GM23248 (cell line): ENCODE data around the gene TLE7. TPM values are rescaled to one million over a fixed set of nuclear protein-coding genes. Genes with fewer than 3 reads are reported as not detected.

Source experiments
- DNase-seq: peaks from one replicate; pipeline ENCODE4 v3.0.0-alpha.2; 2015
- H2AFZ ChIP-seq: fragments of 200-600 bp; sonication (generic); 2 replicates; pipeline ENCODE4 v1.6.1; 2016; ENCODE audit warnings: antibody characterized with exemption
- H3F3A ChIP-seq: fragments of 200-600 bp; sonication (generic); 2 replicates; pipeline ENCODE4 v1.6.1; 2016; ENCODE audit warnings: mild to moderate bottlenecking, antibody characterized with exemption, mixed run types; ENCODE audit not compliant: insufficient read depth
- H3K27ac ChIP-seq: fragments of 200-600 bp; sonication (generic); 2 replicates; pipeline ENCODE4 v1.5.1; 2016; ENCODE audit warnings: mild to moderate bottlenecking
- H3K27me3 ChIP-seq: fragments of 200-600 bp; sonication (generic); replicated peaks from 2 replicates; pipeline ENCODE4 v1.6.1; 2016; ENCODE audit warnings: mild to moderate bottlenecking; ENCODE audit not compliant: insufficient read depth
- H3K36me3 ChIP-seq: fragments of 200-600 bp; sonication (generic); 2 replicates; pipeline ENCODE4 v1.6.1; 2016; ENCODE audit warnings: low read depth, mild to moderate bottlenecking
- H3K4me1 ChIP-seq: fragments of 200-600 bp; sonication (generic); 2 replicates; pipeline ENCODE4 v1.6.1; 2016; ENCODE audit warnings: mild to moderate bottlenecking; ENCODE audit not compliant: insufficient read depth
- H3K4me2 ChIP-seq: fragments of 200-600 bp; sonication (generic); one replicate; pipeline ENCODE4 v1.6.1; 2016; ENCODE audit warnings: mild to moderate bottlenecking; ENCODE audit not compliant: unreplicated experiment
- H3K4me3 ChIP-seq: fragments of 200-600 bp; sonication (generic); 2 replicates; pipeline ENCODE4 v1.5.1; 2016; ENCODE audit warnings: mild to moderate bottlenecking
- H3K79me2 ChIP-seq: fragments of 200-600 bp; sonication (generic); 2 replicates; pipeline ENCODE4 v1.6.1; 2016; ENCODE audit warnings: mild to moderate bottlenecking; ENCODE audit not compliant: insufficient read depth
- H3K9ac ChIP-seq: fragments of 200-600 bp; sonication (generic); 2 replicates; pipeline ENCODE4 v1.6.1; 2016; ENCODE audit warnings: mild to moderate bottlenecking
- H3K9me2 ChIP-seq: fragments of 200-600 bp; sonication (generic); 2 replicates; pipeline ENCODE4 v1.6.1; 2016; ENCODE audit warnings: mixed run types, mild to moderate bottlenecking, moderate library complexity; ENCODE audit not compliant: insufficient read depth
- H3K9me3 ChIP-seq: fragments of 200-600 bp; sonication (generic); one replicate; pipeline ENCODE4 v1.6.1; 2017; ENCODE audit warnings: low read depth
- H4K20me1 ChIP-seq: fragments of 200-600 bp; sonication (generic); 2 replicates; pipeline ENCODE4 v1.6.0; 2016; ENCODE audit not compliant: insufficient read depth
- EZH2 ChIP-seq: fragments of 200-600 bp; sonication (generic); IDR thresholded peaks from 2 replicates; pipeline ENCODE4 v1.6.1; 2018; ENCODE audit warnings: antibody characterized with exemption, mild to moderate bottlenecking; ENCODE audit not compliant: insufficient read depth, poor library complexity, severe bottlenecking
- EZH2phosphoT487 ChIP-seq: fragments of 200-600 bp; sonication (generic); IDR thresholded peaks from 2 replicates; pipeline ENCODE4 v1.6.1; 2018; ENCODE audit warnings: antibody characterized with exemption, moderate library complexity, mild to moderate bottlenecking, low read depth; ENCODE audit not compliant: insufficient read depth
- WGBS, 2 experiments: methylation state at CpG; one replicate each; pipeline ENCODE4 v1.1.6; 2015 to 2017; ENCODE audit warnings: low lambda C conversion rate in 2 of 2, low coverage in 1 of 2; ENCODE audit errors: missing lambda C conversion rate in 2 of 2; 5-methylcytosine and 5-hydroxymethylcytosine counted together
- in situ Hi-C: fragments of 300-500 bp; cut with MboI; formaldehyde crosslinking; loops from 2 replicates; pipeline ENCODE4 v1.15.0; 2020
- polyA plus RNA-seq: library from polyadenylated mRNA; unstranded; fragments of >200 nt; fragmentation: Nextera tagmentation; extraction: Ambion mirVana; gene quantifications from 2 replicates; pipeline ENCODE4 v1.2.1, GENCODE V29; 2016
- total RNA-seq: library from RNA; depleted of rRNA; stranded (reverse); fragments of >200 nt; shearing (Covaris generic); gene quantifications from 2 replicates; pipeline ENCODE4 v1.2.3, GENCODE V29; 2014

TLE7 gene
- total and polyA plus RNA-seq, 2 experiments from 2014 or later: not detected

GRCh38 chr16:71430744-71431143 is 11.1 kb downstream of the TLE7 start:
- no peaks in the 10 kb centered on the region for H3K4me1 ChIP-seq
- no peak overlapping the region for H3K4me2 ChIP-seq
- H3K27me3 ChIP-seq: 0 out of 2 replicates have a peak, but pooled peaks cover 6% of the 10 kb centered on the region
- H3K79me2 ChIP-seq: no peaks in the 10 kb centered on the region
- H3F3A ChIP-seq: peaks cover 18% of the 10 kb centered on the region
- H3K9me3 ChIP-seq: no peaks in the 10 kb centered on the region
- H3K9me2 ChIP-seq: no peaks in the 10 kb centered on the region
- no peak overlapping the region for H3K4me3 ChIP-seq
- TF ChIP-seq EZH2: no peak
- TF ChIP-seq EZH2phosphoT487: no peak
- H4K20me1 ChIP-seq: no peaks in the 10 kb centered on the region
- no peak for DNase-seq
- H3K9ac ChIP-seq: no peak overlapping the region
- no peaks in the 10 kb centered on the region for H3K36me3 ChIP-seq
- H2AFZ ChIP-seq: no peak overlapping the region
- H3K27ac ChIP-seq: no peak overlapping the region
- 47 to 50% methylated on average over 6 of the region's 6 CpGs for WGBS, 2 experiments
- in situ Hi-C loops: no loop called here

DNA sequence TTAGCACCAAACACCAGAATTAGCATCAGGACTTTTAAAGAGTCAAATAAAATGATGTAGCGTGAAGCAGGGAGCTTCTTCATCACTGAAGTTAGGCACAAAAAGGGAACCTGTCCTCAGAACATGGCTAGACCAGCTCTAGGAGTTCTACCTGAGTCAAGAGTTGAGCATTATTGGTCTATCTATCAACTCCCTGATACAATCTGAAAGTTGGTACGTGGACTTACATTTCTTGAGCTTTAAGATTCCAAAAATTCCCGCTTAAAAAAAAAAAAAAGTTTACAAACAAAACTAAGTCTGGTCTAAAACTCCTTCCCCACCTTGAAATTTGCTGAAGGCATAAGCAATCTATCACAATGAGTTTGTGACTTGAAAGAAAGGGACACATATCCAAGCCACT is 12.3 kb downstream of the TLE7 start:
- peaks cover 18% of the 10 kb centered on the region for H3F3A ChIP-seq
- no peak for DNase-seq
- H3K4me2 ChIP-seq: no peak overlapping the region
- H3K9me2 ChIP-seq: no peaks in the 10 kb centered on the region
- no peak overlapping the region for H3K27ac ChIP-seq
- H3K36me3 ChIP-seq: no peaks in the 10 kb centered on the region
- WGBS, 2 experiments: 29 to 45% methylated on average over 3 of the region's 3 CpGs
- no peaks in the 10 kb centered on the region for H3K79me2 ChIP-seq
- H2AFZ ChIP-seq: no peak overlapping the region
- H3K9me3 ChIP-seq: no peaks in the 10 kb centered on the region
- H3K9ac ChIP-seq: no peak overlapping the region
- H3K4me1 ChIP-seq: no peaks in the 10 kb centered on the region
- 0 out of 2 replicates have a peak, but pooled peaks cover 6% of the 10 kb centered on the region for H3K27me3 ChIP-seq
- no peaks in the 10 kb centered on the region for H4K20me1 ChIP-seq
- in situ Hi-C loops: no loop called here
- no peak overlapping the region for H3K4me3 ChIP-seq
- TF ChIP-seq EZH2phosphoT487 (no peak), EZH2 (no peak)

DNA sequence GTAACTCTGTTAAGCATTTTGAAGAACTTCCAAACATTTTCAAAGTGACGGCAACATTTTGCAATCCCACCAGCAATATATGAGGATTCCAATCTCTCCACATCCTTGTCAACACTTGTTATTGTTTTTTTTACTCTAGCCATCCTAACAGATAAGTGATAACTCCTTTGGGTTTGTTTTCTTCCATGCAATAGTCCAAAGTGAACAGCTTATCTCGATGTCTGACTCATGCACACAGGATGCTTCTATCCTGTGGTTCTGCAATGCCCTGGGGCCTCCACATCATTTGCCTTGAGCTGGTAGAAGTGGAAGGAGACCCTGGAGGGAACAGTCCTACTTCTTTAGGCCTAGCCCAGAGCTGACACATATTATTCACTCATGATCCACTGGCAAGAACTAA is 13.0 kb downstream of the TLE7 start:
- DNase-seq: peak; percentile 13
- Histone ChIP-seq H3K4me2 (no peak overlapping the region), H3K9ac (no peak overlapping the region), H3K36me3 (no peaks in the 10 kb centered on the region), H3K27ac (no peak overlapping the region), H3K9me2 (no peaks in the 10 kb centered on the region), H3K4me1 (no peaks in the 10 kb centered on the region), H3F3A (peaks cover 18% of the 10 kb centered on the region), H3K4me3 (no peak overlapping the region), H4K20me1 (no peaks in the 10 kb centered on the region), H3K79me2 (no peaks in the 10 kb centered on the region), H2AFZ (no peak overlapping the region), H3K9me3 (no peaks in the 10 kb centered on the region), H3K27me3 (0 out of 2 replicates have a peak, but pooled peaks cover 6% of the 10 kb centered on the region)
- 69% methylated on average over 2 of the region's 2 CpGs for WGBS, 2 experiments
- TF ChIP-seq EZH2 (no peak), EZH2phosphoT487 (no peak)
- in situ Hi-C loops: no loop called here

GRCh38 chr16:71428385-71428784 is 13.5 kb downstream of the TLE7 start:
- H3K27me3 ChIP-seq: 0 out of 2 replicates have a peak, but pooled peaks cover 6% of the 10 kb centered on the region
- no peak for DNase-seq
- H3K9me3 ChIP-seq: no peaks in the 10 kb centered on the region
- in situ Hi-C loops: no loop called here
- no peaks in the 10 kb centered on the region for H4K20me1 ChIP-seq
- H3F3A ChIP-seq: peaks cover 18% of the 10 kb centered on the region
- TF ChIP-seq EZH2 (no peak), EZH2phosphoT487 (no peak)
- H3K27ac ChIP-seq: no peak overlapping the region
- no peak overlapping the region for H3K4me3 ChIP-seq
- no peaks in the 10 kb centered on the region for H3K4me1 ChIP-seq
- H3K9ac ChIP-seq: no peak overlapping the region
- no peaks in the 10 kb centered on the region for H3K36me3 ChIP-seq
- H3K4me2 ChIP-seq: no peak overlapping the region
- H3K9me2 ChIP-seq: no peaks in the 10 kb centered on the region
- H2AFZ ChIP-seq: no peak overlapping the region
- no peaks in the 10 kb centered on the region for H3K79me2 ChIP-seq

GRCh38 chr16:71426880-71427615 is 14.8 kb downstream of the TLE7 start:
- Histone ChIP-seq H3K27ac (no peak overlapping the region), H3K9me2 (no peaks in the 10 kb centered on the region), H2AFZ (no peak overlapping the region), H3K4me2 (no peak overlapping the region), H3K4me1 (no peaks in the 10 kb centered on the region), H3K4me3 (no peak overlapping the region), H3K9me3 (no peaks in the 10 kb centered on the region), H3K9ac (no peak overlapping the region), H3F3A (peaks cover 18% of the 10 kb centered on the region), H3K79me2 (no peaks in the 10 kb centered on the region), H3K27me3 (no peaks in the 10 kb centered on the region), H4K20me1 (no peaks in the 10 kb centered on the region), H3K36me3 (no peaks in the 10 kb centered on the region)
- TF ChIP-seq EZH2phosphoT487 (no peak), EZH2 (no peak)
- no peak for DNase-seq
- 59 to 60% methylated on average over 12 of the region's 12 CpGs for WGBS, 2 experiments
- in situ Hi-C loops: no loop called here
